COLO829 (cell line): ENCODE results near the gene ZNF350.
"Not testable (repeated sequence)": the region's sequence is repeated elsewhere in the genome, so short reads cannot be mapped to it uniquely, and the experiment has no call there.

Experiments used
- DNase-seq: peaks from one replicate; pipeline ENCODE4 v3.0.0; 2012; ENCODE audit warnings: low spot score

Gene ZNF350

GRCh38 chr19:51986309-51987291 lies at the start of gene ZNF350:
Gene ZNF350, minus strand, starts transcription at chr19:51986840. Its CDS starts 12,480 bp downstream, at chr19:51974360.
- peak; percentile 83 for DNase-seq

- no peak for DNase-seq
Measured at GRCh38 chr19:52034051-52034728, 47.5 kb upstream of the ZNF350 start.

- DNase-seq: no peak
Measured at GRCh38 chr19:52028780-52029123, 42.1 kb upstream of the ZNF350 start.

GRCh38 chr19:52028027-52028779 lies 41.6 kb upstream of the ZNF350 start, which contains the start of gene ZNF614:
Gene ZNF614, minus strand, starts transcription at chr19:52028379. Its CDS starts 2,634 bp downstream, at chr19:52025745.
- peak; percentile 72 for DNase-seq

GRCh38 chr19:52026255-52026990 lies 39.8 kb upstream of the ZNF350 start:
- not testable (repeated sequence) for DNase-seq

- not testable (repeated sequence) for DNase-seq
Measured at GRCh38 chr19:52024478-52024877, 37.8 kb upstream of the ZNF350 start.

GRCh38 chr19:52022193-52022592 lies 35.6 kb upstream of the ZNF350 start:
- DNase-seq: no peak

GRCh38 chr19:52020506-52020905 lies 33.9 kb upstream of the ZNF350 start:
- DNase-seq: no peak

GRCh38 chr19:52010674-52011073 lies 24.0 kb upstream of the ZNF350 start:
- DNase-seq: no peak

GRCh38 chr19:52007806-52008557 lies 21.3 kb upstream of the ZNF350 start, which contains the start of gene ZNF615:
Gene ZNF615, minus strand, starts transcription at chr19:52008211. Its CDS starts 4,500 bp downstream, at chr19:52003711.
- DNase-seq: peak; percentile 82

- no peak for DNase-seq
Measured at GRCh38 chr19:52007451-52007805, 20.8 kb upstream of the ZNF350 start.

GRCh38 chr19:51994048-51994644 lies 7.5 kb upstream of the ZNF350 start:
- DNase-seq: no peak

- no peak for DNase-seq
Measured at GRCh38 chr19:51993422-51993821, 6.8 kb upstream of the ZNF350 start.

- no peak for DNase-seq
Measured at GRCh38 chr19:51983361-51983760, 3.3 kb downstream of the ZNF350 start.

- not testable (repeated sequence) for DNase-seq
Measured at GRCh38 chr19:51980926-51981325, 5.7 kb downstream of the ZNF350 start.

GRCh38 chr19:51980116-51980736 lies 6.4 kb downstream of the ZNF350 start:
- DNase-seq: no peak

GRCh38 chr19:51978882-51979281 lies 7.8 kb downstream of the ZNF350 start:
- DNase-seq: no peak

GRCh38 chr19:51977346-51977745 lies 9.3 kb downstream of the ZNF350 start:
- no peak for DNase-seq

GRCh38 chr19:51976852-51977251 lies 9.8 kb downstream of the ZNF350 start:
- no peak for DNase-seq

GRCh38 chr19:51975787-51976186 lies 10.9 kb downstream of the ZNF350 start:
- not testable (repeated sequence) for DNase-seq
